HG02973 (cell line): Measurements from ENCODE around the gene FAIM2.
"Not testable (repeated sequence)": the region's sequence is repeated elsewhere in the genome, so short reads cannot be mapped to it uniquely, and the experiment has no call there.

Experiments used
- ATAC-seq: cut with Tn5 transposase; IDR thresholded peaks from one replicate; pipeline ENCODE4 v1.9.1; 2021; ENCODE audit warnings: moderate library complexity; ENCODE audit not compliant: unreplicated experiment

Gene FAIM2

GRCh38 chr12:49881415-49882247 lies 22.1 kb downstream of the FAIM2 start:
- ATAC-seq, result no peak

DNA sequence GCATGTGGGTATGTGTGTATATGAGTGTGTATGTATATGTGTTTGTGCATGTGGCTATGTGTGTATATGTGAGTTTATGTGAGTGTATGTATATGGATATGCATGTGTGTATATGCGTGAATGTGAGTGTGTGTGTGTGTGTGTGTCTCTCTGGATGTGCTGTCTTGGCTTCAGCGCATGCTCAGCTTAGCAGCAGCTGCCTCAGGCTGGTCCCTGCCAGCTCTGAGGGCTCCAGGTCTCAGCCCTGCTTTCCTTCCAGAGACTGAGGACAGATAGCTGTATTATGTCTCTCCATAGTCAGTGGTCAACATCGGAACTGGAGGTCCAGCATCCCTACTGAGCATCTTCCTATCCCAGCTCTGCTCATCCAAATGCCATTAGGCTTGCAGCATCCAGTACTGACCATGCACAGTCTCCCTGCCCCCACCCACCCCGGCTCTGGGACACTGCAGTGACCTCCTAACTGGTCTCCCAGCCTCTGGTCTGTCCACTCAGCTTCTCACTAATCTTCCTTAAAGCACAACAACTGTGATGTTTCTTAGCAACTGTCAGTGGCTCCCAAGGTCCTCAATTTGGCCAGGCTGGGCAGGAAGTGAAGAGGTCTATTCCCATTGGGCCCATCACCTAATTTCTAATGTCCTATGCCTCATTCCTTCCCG lies 22.8 kb downstream of the FAIM2 start:
- ATAC-seq, result no peak

DNA sequence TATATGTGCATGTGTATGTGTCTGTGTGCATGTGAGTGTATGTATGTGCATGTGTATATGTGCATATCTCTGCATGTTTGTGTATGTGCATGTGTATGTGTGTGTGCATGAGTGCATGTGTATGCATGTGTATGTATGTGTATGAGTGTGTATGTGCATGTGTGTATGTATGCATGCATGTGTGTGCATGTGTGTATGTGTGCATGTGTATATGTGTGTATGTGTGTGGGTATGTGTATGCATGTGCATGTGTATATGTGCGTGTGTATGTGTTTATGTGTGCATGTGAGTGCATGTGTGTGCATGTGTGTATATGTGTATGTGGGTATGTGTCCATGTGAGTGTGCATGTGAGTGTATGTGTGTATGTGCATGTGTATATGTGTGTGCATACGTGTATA lies 24.6 kb downstream of the FAIM2 start:
- ATAC-seq, result not testable (repeated sequence)

GRCh38 chr12:49878021-49878420 lies 25.7 kb downstream of the FAIM2 start:
- no peak for ATAC-seq

DNA sequence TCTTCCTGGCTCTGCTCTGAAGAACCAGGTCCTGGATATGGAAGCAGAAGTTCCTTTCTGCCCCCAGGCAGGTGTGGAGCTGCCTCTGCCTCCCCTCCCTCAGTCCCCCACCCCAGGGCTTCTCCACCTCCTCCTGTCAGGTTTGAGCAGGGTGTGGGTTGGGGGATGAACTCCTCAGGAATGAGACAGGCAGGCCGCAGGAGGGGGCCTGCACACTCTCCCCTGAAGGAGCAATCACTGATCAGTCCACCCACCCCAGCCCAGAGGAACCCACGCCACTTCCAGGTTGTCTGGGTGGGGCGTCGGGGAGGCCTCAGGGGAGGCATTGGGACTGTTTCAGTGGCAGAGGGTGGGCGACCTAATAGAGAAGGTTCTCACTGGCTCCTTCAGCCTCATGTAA lies 26.6 kb downstream of the FAIM2 start:
- no peak for ATAC-seq

DNA sequence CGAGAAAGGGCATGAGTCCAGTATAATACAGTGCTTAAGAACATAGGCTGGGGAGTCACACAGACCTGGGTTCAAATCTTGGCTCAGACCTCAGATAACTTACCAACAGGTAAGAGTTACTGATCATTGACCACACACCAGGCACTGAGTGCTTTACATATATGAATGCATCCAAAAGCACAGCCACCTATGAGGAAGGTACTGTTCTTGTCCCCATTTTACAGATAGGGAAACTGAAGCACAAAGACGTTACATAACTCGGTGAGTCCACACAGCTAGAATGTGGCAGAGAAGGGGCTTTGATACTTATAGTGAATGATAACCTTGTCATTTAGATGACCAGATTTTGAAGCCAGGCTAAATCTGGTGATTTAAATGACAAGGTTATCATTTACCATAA lies 27.6 kb downstream of the FAIM2 start:
- no peak for ATAC-seq

DNA sequence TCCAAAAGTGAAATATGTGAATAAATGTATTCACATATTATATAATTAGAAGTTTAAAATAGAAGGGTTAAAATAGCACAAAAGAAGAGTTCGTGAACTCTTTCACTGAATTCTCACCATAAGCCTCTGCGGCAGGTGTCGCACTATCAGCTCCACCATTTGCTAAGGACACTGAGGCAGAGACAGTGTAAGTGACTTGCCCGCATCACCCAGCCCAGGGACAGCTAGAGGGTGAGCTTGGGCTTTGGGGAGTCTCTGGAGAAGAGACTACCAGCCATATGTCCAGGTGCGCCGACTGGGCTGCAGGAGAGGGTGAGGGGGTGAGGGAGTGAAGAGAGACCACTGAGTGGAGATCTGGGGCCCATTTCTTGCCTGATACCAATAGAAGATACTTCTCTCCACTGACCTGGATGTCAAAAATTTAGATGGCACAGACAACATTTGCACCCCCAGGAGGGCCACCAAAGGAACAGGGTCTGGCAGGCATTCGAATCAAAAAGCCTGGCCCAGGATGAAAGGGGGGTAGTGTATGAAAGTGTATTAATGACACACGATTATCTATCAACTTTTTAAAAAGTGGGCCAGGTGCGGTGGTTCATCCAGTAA lies 28.5 kb downstream of the FAIM2 start:
- no peak for ATAC-seq

- ATAC-seq, result no peak
These were observed 29.4 kb downstream of the FAIM2 start for GRCh38 chr12:49874142-49874897.

DNA sequence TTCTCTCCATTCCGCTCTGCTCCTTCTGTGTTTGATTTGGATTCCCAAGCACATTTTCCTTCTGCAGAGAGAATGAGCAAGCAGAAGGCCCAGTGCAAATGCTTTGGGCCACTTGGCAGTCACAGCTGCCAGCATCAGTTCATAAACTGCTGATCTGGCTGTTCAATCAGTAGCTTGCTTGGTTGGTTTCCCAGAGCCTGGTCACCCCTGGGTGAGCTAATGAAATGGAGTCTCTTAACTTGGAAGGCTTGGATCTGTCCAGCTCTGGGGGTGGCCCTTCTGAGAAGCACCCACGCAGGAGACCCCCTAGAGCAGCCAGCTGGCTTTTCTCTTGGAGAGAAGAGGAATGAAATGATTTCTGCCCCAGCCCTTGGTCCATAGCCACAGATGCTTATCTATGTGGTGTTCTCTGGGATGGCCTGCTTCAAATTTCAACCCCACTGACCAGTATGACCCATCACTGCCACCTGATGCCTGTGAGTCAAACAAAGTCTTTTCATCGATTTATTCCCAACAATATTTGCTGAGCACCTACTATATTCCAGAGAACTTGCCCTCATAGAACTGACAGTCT lies 30.3 kb downstream of the FAIM2 start:
- ATAC-seq, result no peak

- ATAC-seq, result no peak
These were observed 30.9 kb downstream of the FAIM2 start for GRCh38 chr12:49872781-49873181.

- no peak for ATAC-seq
These were observed 31.3 kb downstream of the FAIM2 start for GRCh38 chr12:49872381-49872780.

DNA sequence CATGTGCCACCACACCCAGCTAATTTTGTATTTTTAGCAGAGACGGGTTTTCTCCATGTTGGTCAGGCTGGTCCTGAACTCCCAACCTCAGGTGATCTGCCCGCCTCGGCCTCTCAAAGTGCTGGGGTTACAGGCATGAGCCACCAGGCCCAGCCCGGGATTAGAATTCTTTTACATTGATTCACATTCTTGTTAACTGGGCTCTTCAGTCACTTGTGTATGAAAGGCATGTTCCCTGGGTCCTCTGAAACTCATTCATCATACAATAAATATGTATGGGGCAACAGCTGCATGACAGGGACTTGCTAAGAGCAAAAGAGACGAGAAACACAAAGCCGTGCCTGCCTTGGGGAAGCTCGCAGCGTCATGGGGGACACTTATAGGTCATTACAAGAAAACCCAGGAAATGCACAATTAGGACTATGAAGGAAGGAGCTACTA lies 31.9 kb downstream of the FAIM2 start:
- not testable (repeated sequence) for ATAC-seq

DNA sequence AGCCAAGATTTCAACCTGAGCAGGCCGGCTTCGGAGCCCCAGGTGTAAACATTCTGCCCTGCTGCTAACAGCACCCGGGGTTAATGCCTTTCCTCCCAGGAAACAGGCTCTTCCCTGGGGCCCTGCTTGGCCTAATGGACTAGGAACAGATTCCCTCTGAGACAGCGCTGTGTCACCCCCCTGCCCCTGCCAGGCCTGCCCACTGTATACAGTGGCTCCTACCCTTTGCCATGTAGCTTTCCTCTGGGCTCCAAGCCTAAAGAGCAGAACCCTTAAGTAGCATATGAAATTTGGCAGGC lies 32.5 kb downstream of the FAIM2 start:
- ATAC-seq, result no peak

DNA sequence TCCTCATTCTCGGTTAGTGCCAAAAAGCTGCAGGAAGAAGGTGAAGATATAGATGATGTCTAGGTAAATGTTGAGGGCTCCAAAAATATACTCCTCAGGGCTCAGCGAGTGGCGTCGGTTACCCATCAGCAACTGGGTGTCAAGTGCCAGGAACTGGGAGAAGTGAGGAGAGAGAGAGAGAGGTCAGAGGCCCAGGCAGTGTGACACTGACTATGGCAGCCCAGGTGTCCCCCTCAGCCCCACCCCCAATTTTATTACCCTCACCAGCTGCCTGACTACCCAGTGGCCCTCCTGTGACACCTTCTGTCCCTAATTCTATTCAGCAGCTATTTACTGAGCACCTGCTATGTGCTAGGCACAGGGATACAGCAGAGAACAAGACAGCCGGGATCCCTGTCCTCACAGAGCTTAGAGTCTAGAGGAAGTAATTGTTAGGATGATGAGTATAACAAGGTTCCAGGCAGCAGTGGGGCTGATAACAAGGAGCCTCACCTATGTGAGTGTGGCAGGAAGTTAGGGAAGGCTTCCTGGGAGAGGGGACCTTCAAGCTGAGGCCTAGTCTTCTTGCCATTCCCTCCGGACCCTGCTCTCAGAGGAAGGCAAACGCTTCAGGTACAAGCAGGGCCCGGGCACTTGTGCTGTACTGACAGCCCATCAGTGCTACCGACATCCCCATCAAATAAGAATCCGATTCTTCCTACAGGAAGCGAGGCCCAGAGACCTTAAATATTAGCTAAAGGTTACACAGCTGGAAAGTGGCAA lies 33.0 kb downstream of the FAIM2 start:
- no peak for ATAC-seq

DNA sequence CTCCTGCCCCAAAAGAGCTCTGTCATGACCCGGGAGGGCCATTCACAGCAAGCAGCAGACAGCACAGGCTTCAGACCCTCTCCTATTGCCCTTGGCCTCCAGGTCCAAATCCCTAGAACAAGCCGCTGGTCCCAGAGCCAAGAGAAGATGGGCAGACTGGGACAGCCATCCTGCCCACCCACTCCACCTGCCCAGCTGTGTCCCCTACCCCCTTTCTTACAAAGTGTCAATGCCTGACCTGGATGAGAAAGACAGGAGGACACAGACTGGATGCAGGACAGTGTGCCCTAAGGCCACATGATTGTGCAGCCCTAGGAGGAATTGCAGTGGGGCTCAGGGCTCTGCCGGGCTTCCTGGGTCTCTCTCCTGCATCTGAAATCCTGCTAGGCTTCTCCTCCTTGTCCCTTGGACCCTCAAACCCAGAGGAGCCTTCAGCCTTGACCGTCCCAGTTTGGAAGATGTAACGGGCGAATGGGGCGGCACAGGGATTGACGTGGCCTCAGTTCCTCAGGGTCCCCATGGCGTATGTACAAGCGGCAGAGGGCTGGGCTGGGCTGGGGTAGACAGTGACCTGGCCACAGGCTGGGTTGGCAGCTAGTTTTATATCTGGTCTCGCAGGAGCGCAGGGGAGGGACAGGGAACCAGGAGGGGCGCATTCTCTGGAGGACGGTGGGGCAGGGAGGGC lies 33.7 kb downstream of the FAIM2 start:
- no peak for ATAC-seq

DNA sequence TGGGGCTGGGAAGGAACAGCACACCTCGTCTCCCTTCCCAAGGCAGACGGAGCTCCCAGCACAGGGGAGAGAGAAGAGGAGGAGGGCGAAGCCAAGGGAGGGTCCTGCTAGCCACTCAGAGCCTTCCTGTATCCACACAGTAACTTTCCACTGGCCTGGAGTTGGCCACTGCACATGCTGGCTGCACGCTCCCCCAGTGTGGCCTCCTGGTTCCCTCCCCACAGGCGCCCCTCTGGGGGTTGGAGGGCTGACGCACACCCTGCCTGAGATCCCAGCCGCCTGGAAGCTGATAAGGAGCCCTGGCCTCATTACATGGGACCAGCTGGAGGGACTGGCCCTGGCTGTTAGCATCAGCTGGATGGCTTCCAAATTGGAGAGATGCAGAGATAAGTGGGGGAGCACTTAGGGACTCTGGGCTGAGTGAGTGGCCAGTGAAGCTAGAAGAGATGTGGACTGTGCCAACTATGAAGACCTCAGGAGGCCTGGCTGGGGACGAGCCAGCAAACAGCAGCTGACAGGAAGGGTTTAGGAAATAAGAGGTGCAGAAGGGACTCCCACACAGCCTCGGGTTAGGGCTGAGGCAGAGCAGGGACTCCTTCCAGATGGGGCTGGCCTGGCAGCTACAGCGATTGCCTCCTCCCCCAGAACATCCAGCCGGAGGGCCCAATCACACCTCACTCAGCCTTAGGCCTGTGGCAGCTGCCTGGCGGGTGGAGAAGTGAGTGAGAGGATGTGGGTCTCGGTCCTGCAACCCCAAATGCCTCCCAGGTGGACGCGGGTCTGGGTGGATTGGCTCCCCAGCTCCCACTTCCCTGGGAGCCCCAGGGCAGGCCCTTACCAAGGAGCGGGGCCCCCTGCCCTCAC lies 34.5 kb downstream of the FAIM2 start:
- no peak for ATAC-seq

DNA sequence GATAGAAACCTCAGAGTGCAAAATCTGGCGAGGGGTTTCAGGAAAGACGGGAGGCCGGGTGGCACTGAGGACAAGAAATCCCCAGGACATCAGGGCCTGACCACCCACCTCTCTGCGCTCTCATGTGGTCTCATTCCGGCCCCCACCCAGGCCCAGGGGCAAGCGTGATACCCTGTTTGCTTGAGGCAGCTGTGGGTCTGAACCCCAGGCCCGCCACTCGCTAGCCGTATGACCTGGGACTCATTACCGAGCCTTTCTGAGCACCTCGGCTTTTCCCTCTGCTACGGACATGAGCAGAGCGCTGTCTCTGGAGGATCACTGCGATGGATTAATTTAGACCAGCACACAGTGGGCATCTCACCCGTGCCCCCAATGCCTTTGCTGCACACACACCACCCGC lies 35.3 kb downstream of the FAIM2 start:
- no peak for ATAC-seq

- ATAC-seq, result no peak
These were observed 35.9 kb downstream of the FAIM2 start for GRCh38 chr12:49867570-49868341.
